ACHN (cell line): ENCODE results near the gene SMIM35.

Experiments used
- DNase-seq: peaks from one replicate; pipeline ENCODE4 v3.0.0-alpha.2; 2015
- in situ Hi-C: cut with HindIII; loops from 2 replicates; pipeline ENCODE4 v1.10.0; 2017; ENCODE audit warnings: low sequenced_read_pairs, low pct_ligation_motif_present, low pct_unique_long_range_greater_than_20kb

The SMIM35 gene

DNA sequence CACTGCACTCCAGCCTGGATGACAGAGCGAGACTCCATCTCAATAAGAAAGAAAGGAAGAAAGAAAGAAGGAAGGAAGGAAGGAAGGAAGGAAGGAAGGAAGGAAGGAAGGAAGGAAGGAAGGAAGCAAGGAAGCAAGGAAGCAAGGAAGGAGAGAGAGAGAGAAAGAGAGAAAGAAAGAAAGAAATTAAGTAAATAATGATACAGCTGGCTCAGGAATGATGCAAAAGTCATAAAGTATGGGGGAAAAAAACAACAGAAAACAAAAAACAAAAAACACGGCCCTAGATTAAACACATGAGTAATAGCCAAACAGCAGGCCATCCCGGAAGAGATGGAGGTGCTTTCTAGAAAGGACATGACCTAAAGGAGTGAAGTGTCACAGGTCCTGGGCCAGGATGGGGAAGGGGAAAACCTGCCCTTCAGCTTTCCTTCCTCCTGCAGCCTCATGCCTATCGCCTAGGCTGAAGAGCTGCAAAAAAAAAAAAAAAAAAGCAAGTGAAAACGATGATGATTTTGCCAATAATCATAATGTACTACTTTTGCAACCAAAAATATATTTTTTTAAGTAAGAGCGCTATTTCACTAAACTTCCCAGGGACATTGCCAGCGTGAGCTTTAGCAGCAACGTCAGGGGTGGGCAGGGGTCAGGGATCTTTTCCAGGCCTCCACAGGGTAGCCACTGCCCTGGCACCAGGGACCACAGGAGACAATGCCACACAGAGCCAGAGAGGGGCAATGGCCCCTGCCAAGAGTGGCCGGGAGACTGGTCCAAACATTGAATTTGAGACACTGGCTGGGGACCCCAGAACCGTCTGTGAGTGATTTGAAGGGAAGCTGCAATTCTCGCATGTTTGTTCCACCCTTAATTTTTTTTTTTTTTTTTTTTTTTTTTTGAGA, 38.0 kb downstream of the SMIM35 start:
- DNase-seq: no peak
- in situ Hi-C loops: no loop called here

DNA sequence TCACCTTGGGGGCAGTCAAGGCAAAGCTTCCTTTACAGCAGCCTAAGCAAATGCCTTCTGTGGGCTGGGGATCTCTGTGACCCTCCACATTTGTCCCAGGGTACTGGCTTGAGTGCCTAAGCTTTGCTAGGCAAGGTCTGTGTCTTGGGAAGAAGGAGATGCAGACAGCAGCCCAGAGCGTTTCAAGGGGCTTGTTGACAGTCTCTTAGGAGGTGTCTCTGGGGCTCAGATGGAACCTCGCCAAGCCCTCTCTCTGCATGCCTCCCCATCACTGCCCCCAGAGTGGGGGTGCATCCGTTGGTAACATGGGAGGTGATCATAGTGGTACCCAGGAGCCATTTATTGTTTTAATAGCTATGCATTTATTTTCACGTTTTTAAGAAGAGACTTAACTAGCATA, 39.0 kb downstream of the SMIM35 start:
- DNase-seq: no peak
- in situ Hi-C loops: no loop called here

DNA sequence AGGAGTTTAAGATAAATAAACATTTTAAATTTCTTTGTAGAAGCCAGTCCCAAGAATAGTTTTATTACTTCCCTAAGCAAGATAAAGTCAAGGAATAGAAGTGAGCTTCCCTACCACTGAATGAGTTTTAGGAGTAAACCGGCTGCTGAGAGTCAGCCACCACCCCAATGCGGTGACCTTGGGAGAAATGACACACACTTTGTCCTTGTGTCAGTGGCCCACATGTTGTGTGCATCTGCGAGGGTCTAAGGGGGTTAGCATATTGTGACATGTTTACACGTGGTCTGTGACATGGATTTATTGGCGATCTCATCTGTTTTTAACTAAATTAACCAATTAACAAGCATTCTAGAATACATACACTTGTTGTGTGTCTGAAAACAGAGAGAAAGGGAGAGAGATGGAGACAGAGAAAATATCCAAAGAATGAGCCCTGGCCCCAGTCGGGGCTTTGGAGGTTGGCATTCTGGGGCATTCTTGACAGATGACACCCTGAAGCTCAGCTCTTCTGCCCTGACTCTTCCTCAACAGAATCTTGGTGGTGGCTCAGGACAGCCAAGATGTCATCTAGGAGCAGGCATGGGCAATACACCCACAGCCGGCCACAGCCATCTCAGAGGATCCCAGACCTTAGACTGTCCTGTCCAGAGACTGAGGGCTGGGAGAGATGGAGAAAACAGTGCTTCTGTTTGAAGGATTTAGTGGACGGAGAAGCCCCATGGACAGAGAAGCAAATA, 39.6 kb downstream of the SMIM35 start:
- in situ Hi-C loops: no loop called here
- no peak for DNase-seq

DNA sequence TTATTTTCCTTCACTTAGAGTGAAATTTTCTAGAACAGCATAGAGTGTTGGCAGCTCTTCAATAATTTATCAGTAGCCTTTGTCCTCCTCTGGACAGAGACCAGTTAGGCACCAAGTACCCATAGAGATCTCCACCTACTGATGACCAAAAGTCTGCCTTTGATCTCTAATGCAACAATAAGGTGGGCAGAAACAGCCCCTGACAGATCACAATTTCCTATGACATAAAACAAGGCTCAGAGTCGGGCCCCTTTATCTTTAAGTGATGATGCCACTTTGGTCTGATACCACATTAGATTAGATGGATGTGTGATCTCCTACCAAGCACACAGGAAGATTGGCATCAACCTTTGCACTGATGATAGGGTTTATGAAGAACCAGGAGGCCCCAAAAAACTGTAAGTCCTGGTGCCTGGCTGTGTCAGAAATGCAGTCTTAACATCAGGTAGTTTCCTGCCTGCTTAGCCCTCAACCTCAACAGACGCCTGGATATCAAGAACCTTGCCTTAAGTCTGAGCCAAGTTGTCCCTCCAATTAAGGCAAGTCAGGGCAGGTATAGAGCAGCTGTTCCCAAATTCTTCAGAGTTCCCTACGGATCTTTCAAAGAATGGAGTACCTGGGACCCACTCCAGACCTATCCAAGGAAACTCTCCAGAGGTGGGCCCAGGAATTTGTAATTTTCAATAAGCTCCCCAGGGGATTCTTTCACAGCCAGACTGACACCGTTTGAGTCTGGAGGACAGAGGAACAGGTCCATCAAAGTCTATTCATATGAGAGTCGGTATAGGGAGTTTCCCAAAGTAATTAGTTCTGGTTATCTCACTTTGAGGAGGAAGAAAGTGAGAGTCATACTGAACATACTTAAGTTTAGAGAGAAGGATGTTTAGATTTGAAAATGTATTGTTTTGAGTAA, 40.5 kb downstream of the SMIM35 start:
- in situ Hi-C loops: no loop called here
- no peak for DNase-seq

DNA sequence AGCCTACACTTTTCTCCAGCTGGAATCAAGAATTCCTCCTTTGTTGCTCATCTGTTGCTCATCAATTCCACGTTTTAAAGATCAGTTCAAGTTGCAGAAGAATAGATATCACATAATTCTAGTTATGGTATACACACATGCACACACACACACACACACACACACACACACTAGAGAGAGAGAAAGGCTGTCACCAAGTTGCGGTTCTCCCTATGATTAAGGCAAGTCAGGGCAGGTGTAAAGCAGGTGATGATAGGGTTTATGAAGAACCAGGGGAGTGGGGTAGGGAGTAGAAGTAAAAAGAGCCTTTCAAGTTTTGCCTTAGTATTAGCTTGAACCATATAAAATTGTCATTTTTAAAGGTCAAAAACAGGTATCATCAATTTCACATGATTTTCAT, 41.6 kb downstream of the SMIM35 start:
- DNase-seq: no peak
- in situ Hi-C loops: no loop called here

DNA sequence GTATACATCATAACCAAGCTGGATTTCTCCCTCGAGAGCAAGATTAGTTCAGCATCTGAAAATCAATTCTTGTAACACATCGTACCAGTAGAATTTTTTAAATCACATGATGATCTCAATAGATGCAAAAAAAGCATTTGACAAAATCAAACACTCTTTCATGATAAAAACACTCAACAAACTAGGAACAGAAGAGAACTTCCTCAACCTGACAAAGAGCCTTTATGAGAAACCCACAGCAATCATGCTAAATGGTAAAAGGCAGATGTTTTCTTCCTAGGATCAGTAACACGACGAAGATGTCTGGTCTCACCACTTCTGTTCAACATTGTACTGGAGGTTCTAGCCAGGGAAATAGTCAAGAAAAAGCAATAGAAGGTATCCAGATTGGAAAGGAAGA, 44.0 kb downstream of the SMIM35 start:
- DNase-seq: no peak
- in situ Hi-C loops: no loop called here

DNA sequence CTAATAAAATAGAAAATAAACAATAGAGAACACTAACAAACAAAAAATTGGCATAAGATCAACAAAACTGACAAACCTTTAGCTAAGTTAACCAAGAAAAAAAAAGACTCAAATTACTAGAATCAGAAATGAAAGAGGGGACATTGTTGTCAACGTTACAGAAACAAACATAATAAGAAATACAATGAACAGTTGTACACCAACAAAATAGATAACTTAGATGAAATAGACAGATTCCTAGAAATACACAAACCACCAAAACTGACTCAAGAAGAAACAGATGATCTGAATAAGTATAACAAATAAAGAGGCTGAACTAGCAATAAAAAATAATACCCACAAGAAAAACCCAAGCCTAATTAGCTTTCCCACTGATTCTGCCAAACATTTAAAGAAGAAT, 44.6 kb downstream of the SMIM35 start:
- in situ Hi-C loops: no loop called here
- no peak for DNase-seq

DNA sequence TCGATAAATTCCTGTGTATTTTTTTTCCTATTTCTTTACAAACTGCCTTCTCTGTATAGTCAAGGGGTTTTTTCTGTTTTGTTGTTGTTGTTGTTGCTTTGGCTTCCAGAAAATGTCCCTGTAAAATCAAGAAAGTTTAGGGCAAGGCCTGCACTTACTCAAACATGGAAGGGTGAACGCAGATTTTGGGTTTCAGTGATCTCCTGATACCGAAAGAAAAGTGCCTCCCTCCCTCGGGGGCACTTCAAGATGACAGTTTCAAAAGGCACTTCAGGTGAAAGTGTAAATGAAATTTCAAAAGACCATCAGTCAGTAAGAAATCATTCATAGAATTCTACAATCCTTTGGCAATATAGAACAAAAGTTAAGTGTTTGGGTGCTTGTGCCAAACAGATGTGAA, 53.3 kb downstream of the SMIM35 start:
- in situ Hi-C loops: no loop called here
- no peak for DNase-seq

DNA sequence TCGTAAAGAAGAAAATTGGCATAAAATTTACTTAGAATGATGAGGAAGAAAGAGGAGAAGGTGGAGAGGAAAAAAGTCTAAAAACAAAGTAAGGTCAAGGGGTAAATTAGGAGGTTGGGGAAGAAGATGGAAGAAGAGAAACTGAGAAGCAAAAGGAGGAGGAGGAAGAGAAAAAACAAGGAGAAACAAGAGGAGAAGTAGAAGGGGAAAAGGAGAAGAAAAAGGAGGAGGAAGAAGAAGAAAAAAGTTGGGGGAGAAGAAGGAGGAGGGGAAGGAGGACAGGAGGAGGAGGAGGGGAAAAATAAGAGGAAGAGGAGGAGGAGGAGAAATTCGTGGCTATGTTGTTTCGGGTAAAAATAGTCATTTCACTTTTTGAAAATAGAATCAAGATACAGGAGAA, 58.1 kb downstream of the SMIM35 start:
- no peak for DNase-seq
- in situ Hi-C loops: no loop called here

DNA sequence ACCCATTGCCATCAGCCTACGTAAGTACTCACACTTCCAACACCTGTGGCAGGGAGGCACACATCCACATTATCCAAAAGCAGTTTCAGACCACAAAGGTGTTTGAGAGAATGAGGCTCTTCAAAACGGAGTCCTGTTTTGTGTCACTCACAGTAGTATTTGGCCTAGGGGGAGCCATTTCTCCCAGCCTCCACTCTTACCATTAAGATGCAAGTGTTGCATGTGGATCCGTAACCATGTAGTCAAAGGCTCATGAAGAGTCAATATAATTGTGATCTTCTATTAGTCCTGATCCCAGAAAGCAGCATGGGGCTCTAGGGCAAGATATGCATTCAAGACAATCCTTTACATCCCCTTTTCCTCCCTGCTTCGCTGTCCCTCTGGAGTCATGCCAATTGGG, 59.1 kb downstream of the SMIM35 start:
- in situ Hi-C loops: no loop called here
- DNase-seq: no peak

DNA sequence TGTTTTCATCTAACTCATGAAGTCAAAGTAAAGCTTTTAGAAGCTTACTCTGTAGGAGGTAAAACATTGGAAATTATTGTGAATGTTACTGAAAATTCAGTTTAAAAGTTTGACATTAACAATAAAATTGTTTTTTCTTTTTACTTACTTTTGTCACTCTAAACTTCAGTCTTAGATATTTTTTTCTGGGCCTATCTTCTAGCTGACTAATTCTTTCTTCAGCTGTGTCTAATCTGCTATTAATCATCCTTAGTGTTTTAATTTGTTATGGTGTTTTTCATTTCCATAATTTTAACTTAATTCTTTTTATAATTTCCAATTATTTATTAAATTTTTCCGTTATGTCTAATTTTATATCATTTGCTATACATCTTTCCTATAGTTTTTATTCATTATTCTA, 65.6 kb downstream of the SMIM35 start:
- in situ Hi-C loops: no loop called here
- DNase-seq: no peak

DNA sequence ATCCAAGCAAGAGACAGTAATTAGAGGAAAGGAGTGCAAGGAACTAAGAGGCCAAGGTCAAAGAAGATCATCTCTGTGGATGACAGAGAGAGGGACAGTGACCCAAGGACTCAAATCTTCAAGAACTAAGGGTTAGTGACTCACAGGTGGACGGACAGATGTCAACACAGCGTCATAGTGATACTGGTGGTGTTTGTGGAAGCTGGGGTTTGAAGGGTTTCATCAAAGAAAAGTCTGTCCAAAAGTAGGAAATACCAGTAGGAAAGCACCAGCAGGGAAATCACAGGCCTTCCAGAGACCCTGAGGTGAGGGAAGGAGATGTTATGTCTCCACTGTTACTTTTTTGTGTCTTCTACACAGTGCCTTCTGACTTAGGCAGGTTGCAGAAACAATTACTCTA, 68.4 kb downstream of the SMIM35 start:
- DNase-seq: no peak
- in situ Hi-C loops: no loop called here

DNA sequence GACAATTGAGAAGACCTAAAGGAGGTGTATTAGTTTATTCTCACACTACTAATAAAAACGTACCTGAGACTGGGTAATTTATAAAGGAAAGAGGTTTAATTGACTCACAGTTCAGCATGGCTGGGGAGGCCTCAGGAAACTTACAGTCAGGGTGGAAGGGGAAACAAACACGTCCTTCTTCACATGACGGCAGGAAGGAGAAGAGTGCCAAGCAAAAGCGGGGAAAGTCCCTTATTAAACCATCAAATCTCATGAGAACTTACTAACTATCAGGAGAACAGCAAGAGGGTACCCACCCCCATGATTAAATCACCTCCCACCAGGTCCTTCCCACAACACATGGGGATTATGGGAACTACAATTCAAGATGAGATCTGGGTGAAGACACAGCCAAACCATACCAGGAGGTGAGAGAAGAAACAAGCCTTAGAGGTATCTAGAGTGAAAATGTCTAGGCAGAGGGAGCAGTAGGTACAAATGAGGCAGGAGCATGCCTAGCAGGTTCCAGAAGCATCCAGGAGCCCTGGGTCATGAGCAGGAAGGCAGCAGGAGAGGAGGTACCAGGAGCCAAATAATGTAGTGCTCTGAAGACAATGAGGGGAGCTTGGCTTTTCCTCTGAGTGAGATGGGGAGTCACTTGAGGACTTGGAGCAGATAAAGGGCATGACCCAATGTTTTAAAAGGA, 69.0 kb downstream of the SMIM35 start:
- in situ Hi-C loops: no loop called here
- no peak for DNase-seq

DNA sequence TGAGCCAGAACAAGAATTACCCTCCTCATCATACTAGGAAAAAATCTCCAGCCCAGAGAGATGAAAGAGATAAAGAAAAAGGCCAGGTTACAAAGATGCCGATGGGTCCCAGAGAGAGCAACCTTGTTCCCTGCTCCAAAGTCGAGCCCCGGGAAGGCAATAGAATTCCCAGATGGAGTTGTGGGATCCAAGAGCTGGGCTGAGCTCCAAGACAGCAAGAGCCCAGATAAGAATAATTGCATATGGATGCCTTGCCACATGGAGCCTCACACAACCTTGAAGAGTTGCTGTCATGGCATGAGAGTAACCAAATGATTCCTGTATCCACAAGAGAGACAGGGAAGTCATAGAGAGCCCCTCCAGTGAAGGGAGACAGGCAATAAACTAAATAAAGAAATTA, 69.7 kb downstream of the SMIM35 start:
- in situ Hi-C loops: no loop called here
- no peak for DNase-seq

DNA sequence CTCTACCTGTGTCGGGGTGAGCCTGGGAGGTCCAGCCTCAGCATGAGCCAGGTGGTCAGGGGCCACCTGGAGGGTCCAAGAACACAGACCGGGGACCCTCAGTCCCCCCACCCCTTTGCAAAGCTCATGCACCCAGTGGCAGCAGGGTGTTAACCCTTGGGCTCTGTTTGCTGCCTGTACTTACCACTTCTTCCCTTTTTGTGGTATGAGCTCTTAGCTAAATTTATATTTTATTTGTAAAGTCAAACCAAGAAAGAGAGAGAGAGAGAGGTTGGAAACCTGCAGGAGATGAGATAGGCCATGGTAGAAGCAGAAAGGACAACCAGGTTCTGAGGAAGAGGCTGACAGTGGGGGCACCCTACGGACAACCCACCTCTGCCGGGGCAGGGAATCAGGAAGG, 70.7 kb downstream of the SMIM35 start:
- DNase-seq: no peak
- in situ Hi-C loops: no loop called here

DNA sequence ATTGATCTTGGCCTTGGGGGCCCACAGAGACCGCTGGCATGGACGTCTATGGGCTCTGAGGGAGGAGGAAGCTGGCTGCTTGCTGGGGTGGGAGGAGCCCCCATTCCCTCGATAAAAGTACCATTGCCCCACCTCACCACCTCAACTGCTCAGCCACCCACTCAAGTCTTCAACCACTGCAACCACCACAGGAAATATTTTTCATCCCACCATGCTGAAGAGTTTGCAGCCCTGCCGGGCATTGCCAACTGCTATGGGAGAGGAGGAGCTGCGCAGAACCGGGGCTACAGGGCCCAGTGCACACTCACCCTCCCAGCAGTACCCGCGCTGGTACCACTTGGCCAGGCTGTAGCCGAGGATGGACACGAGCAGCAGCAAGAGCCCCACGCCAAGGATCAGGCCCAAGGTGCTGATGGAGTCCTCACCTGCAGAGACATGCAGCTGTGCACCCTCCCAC, 71.3 kb downstream of the SMIM35 start:
- in situ Hi-C loops: no loop called here
- DNase-seq: no peak

DNA sequence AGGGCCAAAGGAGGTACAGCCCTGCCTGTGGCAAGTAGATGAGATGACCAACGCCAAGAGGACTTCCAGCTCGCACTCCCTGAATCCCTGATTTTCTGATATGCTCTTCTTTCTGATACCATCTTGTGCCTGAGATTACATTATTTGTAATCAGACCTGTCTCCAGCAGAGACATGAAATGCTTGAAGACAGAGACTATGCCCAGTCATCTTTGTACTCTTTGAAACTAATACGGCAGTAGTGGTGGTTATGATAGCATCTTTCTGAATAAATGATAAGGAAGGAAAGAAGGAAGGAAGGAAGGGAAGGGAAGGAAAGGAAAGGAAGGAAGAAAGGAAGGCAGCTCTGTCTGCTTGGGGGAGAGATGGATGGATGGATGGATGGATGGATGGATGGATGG, 72.7 kb downstream of the SMIM35 start:
- no peak for DNase-seq
- in situ Hi-C loops: no loop called here

DNA sequence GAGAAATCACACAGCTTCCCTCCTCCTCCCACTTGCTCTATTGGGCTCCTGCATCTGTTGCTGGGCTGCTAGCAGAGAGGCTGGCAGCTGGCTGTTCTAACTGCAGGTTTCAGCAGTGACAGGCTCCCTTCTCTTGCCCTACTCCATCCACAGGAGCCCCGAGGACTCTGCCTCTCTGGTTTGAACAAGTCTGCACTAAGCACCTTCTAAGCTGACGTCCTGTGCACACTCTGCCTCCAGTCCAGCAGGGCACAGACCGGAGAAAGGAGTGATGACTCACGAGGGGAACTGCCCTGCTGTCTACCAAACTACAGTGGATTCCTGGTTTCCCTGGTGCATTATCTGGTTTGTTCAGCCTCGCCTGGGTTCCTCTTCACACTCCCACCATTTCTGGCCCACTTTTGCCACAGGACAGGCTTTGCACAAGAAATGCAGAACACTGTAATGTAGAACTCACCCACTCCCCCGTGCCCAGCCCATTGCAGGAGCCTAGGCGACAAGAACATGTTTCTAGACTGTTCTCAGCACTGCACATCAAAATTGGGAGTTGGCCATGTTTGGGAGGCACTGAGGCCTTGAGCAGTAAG, 74.6 kb downstream of the SMIM35 start:
- peak; percentile 47 for DNase-seq
- in situ Hi-C loops: no loop called here
